Mesodermal cell (in vitro differentiated cells): Measurements from ENCODE around the gene NPHP1.

ENCODE experiments used
- H3K27ac ChIP-seq: 2 replicates; pipeline ENCODE4 v1.7.0; 2013; ENCODE audit warnings: mild to moderate bottlenecking, low read depth, low read length, moderate library complexity; ENCODE audit not compliant: severe bottlenecking
- H3K36me3 ChIP-seq: 2 replicates; pipeline ENCODE4 v1.7.1; 2013; ENCODE audit warnings: mild to moderate bottlenecking, low read length, moderate library complexity; ENCODE audit not compliant: control insufficient read depth, insufficient read depth
- H3K4me1 ChIP-seq: one replicate; pipeline ENCODE4 v1.7.1; 2013; ENCODE audit warnings: mild to moderate bottlenecking, low read length; ENCODE audit not compliant: insufficient read depth, control insufficient read depth, poor library complexity, severe bottlenecking
- H3K4me3 ChIP-seq: 2 replicates; pipeline ENCODE4 v1.7.0; 2013; ENCODE audit warnings: low read length, control low read depth, mild to moderate bottlenecking; ENCODE audit not compliant: insufficient read depth, poor library complexity, severe bottlenecking; ENCODE audit errors: extremely low read depth
- H3K9me3 ChIP-seq: 2 replicates; pipeline ENCODE4 v1.7.1; 2013; ENCODE audit warnings: mild to moderate bottlenecking, low read length, moderate library complexity; ENCODE audit not compliant: control insufficient read depth
- WGBS, 2 experiments: methylation state at CpG; one replicate each; pipeline ENCODE4 v1.1.5; 2013; ENCODE audit warnings: missing lambda C conversion rate in 2 of 2; ENCODE audit not compliant: insufficient coverage in 2 of 2; 5-methylcytosine and 5-hydroxymethylcytosine counted together

NPHP1 gene

GRCh38 chr2:110126086-110126773 lies 78.6 kb downstream of the NPHP1 start:
- WGBS, 2 experiments: 94 to 97% methylated on average over 3 to 4 of the region's 4 CpGs
- Histone ChIP-seq H3K36me3 (no peaks in the 10 kb centered on the region), H3K9me3 (no peaks in the 10 kb centered on the region), H3K27ac (no peak overlapping the region), H3K4me3 (no peak overlapping the region), H3K4me1 (no peaks in the 10 kb centered on the region)

- 83 to 100% methylated on average over 2 to 4 of the region's 6 CpGs for WGBS, 2 experiments
Observed at GRCh38 chr2:110124939-110125691, 79.7 kb downstream of the NPHP1 start.

GRCh38 chr2:110124038-110124825 lies 80.6 kb downstream of the NPHP1 start:
- Histone ChIP-seq H3K4me1 (no peaks in the 10 kb centered on the region), H3K27ac (no peak overlapping the region), H3K4me3 (no peak overlapping the region), H3K36me3 (no peaks in the 10 kb centered on the region), H3K9me3 (no peaks in the 10 kb centered on the region)
- 90 to 97% methylated on average over 3 to 4 of the region's 4 CpGs for WGBS, 2 experiments

More at GRCh38 chr2:110124939-110125691, 79.7 kb downstream of the NPHP1 start:
- Histone ChIP-seq H3K9me3 (no peaks in the 10 kb centered on the region), H3K4me3 (no peak overlapping the region), H3K27ac (no peak overlapping the region), H3K4me1 (no peaks in the 10 kb centered on the region), H3K36me3 (no peaks in the 10 kb centered on the region)

- H3K4me3 ChIP-seq: no peak overlapping the region
- H3K4me1 ChIP-seq: no peaks in the 10 kb centered on the region
- H3K9me3 ChIP-seq: no peaks in the 10 kb centered on the region
- no peak overlapping the region for H3K27ac ChIP-seq
- WGBS, 2 experiments: no CpG with 5 or more reads among the region's 3 CpGs
- no peaks in the 10 kb centered on the region for H3K36me3 ChIP-seq
Observed at GRCh38 chr2:110121592-110121991, 83.2 kb downstream of the NPHP1 start.

GRCh38 chr2:110121052-110121334 lies 83.8 kb downstream of the NPHP1 start:
- Histone ChIP-seq H3K9me3 (no peaks in the 10 kb centered on the region), H3K27ac (no peak overlapping the region), H3K36me3 (no peaks in the 10 kb centered on the region), H3K4me1 (peaks cover 4% of the 10 kb centered on the region), H3K4me3 (no peak overlapping the region)
- 93 to 100% methylated on average over 1 to 2 of the region's 2 CpGs for WGBS, 2 experiments

- 80 to 81% methylated on average over 6 to 8 of the region's 11 CpGs for WGBS, 2 experiments
- H3K36me3 ChIP-seq: no peaks in the 10 kb centered on the region
- no peak overlapping the region for H3K4me3 ChIP-seq
- H3K9me3 ChIP-seq: no peaks in the 10 kb centered on the region
- peaks cover 5% of the 10 kb centered on the region for H3K4me1 ChIP-seq
- no peak overlapping the region for H3K27ac ChIP-seq
Observed at GRCh38 chr2:110120171-110121051, 84.4 kb downstream of the NPHP1 start.

GRCh38 chr2:110116033-110116710 lies 88.6 kb downstream of the NPHP1 start:
- Histone ChIP-seq H3K27ac (no peak overlapping the region), H3K9me3 (no peaks in the 10 kb centered on the region), H3K36me3 (no peaks in the 10 kb centered on the region), H3K4me1 (peaks cover 5% of the 10 kb centered on the region), H3K4me3 (peak overlapping the region; percentile 21)
- 23 to 33% methylated on average over 7 of the region's 8 CpGs for WGBS, 2 experiments

GRCh38 chr2:110115291-110116032 lies 89.4 kb downstream of the NPHP1 start, which contains the start of gene MALL:
Gene MALL (minus strand): TSS chr2:110115822. CDS start chr2:110115792, 30 bp downstream.
- 11 to 15% methylated on average over 40 to 45 of the region's 62 CpGs for WGBS, 2 experiments
- H3K4me3 ChIP-seq: peak within 1 kb of the TSS; percentile 21

GRCh38 chr2:110114831-110115255 lies 90.0 kb downstream of the NPHP1 start:
- no peaks in the 10 kb centered on the region for H3K9me3 ChIP-seq
- WGBS, 2 experiments: 84 to 89% methylated on average over 13 to 14 of the region's 14 CpGs
- H3K4me1 ChIP-seq: peaks cover 5% of the 10 kb centered on the region
- H3K27ac ChIP-seq: no peak overlapping the region
- no peak overlapping the region for H3K4me3 ChIP-seq
- H3K36me3 ChIP-seq: no peaks in the 10 kb centered on the region

More at GRCh38 chr2:110115291-110116032, 89.4 kb downstream of the NPHP1 start, which contains the start of gene MALL:
- H3K9me3 ChIP-seq: no peaks in the 10 kb centered on the region
- H3K27ac ChIP-seq: no peak within 1 kb of the TSS
- no peaks in the 10 kb centered on the region for H3K36me3 ChIP-seq
- H3K4me1 ChIP-seq: peaks cover 5% of the 10 kb centered on the region
